Embryonic facial prominence (tissue), 1 donor: ENCODE measurements around the gene SARM1.
"Not testable (repeated sequence)": the region's sequence is repeated elsewhere in the genome, so short reads cannot be mapped to it uniquely, and the experiment has no call there.

ENCODE experiments used
- DNase-seq: peaks from one replicate; pipeline ENCODE4 v3.0.0-alpha.2; 2016; ENCODE audit errors: extremely low spot score

Gene SARM1

DNA sequence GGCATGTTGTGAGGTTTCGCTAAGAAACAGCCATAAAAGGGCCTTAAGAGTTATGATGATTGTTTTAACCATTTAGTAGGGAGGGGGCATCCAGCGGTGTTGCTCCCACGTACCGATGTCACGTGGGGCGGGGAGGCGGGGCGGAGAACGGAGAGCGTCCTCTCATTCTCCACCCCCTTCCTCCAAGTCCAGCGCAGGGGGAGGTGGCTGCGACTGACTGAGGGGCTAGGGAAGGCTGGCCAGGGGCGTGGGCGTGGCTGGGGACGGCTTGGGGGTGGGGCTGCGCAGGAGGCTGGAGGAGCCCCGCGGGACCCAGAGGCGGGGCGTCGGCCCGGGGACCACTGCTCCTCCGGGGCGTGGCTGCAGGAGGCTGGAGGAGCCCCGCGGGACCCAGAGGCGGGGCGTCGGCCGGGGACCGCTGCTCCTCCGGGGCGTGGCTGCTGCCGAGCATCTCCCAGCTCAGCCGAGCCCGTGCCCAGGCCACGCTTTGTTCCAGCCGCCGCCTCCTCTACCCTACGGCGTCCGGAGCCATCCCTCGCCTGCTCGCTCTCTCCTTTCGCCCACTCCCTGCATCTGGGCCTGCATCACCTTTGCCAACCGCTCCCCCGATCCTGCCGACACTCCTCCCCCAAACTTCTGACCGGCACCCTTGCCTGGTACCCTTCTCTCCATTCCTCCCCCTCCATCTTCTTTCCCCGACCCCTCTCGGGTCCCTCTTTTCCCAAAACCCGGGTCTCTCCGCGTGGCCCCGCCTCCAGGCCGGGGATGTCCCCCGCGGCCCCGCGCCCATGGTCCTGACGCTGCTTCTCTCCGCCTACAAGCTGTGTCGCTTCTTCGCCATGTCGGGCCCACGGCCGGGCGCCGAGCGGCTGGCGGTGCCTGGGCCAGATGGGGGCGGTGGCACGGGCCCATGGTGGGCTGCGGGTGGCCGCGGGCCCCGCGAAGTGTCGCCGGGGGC, at the start of gene SARM1:
Gene SARM1, plus strand, starts transcription at position 450 of the 958 bp plus-strand sequence. Its CDS starts 339 bp downstream, at position 789.
- peak; percentile 54 for DNase-seq

DNA sequence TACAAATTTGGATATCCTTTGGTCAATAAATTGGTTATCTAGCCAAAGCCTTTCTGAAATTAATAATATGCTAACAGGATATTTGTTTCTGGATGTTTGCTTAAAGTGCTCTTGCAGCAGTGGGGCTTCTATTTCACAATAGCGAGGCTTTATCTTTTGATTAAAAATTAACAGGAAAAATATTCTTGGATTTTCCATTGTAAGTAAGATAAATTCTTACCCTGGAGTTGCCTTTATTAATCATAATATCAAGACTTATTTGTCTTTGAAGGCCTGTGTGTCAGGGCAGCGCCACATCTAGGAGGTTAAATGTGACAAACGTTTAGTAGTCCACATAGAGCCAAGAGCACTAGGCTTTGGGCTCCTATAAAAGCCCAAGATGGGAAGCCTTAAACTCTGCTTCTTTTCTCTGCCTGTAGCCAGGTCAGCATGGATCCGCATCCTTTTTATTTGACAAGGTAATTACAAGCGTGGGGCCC, 47.2 kb upstream of the SARM1 start:
- DNase-seq, result no peak

DNA sequence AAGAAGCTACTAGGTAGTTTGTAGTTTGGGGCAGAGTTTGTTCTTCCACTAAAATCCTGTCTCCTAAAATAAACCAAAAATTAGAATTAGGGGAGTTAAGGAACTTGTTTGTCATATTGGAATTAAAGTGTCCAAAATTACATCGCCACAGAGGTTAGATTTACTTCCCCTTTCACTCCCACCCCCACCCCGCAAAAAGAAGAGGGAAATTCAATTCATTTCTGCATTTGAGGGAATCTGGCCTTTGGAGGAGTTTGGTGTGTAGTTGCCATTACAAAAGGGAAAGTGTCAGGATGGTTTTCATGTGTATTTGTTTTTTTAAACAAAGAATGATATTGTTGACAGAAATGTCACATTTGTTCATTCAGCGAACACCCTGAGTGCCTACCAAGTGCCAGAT, 46.7 kb upstream of the SARM1 start:
- DNase-seq, result no peak

DNA sequence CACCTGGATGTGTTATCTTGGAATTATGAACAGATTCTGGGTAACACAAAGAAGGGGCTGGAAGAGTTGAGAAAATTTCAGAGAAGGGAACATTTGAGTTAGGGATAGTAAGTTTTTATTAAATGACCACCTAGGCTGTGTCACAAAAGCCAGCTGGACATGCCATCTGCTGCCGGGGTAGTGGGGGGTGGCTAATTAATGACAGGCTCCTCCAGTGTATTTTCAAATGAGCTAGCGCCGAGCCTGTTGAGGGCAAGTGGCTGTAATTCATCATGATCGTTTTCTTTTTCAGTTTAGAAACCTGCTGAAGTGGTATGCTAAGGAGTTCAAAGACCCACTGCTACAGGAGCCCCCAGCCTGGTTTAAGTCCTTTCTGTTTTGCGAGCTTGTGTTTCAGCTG, 46.3 kb upstream of the SARM1 start:
- no peak for DNase-seq

DNA sequence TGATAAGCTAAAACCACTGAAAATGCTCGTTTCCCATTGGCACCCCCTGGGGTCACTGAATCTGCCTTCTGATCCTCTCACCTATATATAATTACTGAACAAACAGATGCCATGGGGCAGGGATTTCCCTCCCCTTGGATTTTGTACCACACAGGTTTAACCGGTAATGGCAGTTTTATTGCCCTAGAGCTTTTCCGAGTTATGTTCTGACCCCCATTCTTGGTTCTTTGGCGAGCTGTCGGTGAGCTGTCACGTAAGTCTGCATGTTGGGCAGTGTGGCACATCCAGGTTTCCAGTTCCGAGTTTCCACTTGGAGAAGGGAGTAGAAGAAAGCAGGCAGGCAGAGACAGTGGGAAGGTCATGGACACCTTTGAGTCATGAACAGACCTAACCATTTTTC, 45.4 kb upstream of the SARM1 start:
- DNase-seq, result no peak

DNA sequence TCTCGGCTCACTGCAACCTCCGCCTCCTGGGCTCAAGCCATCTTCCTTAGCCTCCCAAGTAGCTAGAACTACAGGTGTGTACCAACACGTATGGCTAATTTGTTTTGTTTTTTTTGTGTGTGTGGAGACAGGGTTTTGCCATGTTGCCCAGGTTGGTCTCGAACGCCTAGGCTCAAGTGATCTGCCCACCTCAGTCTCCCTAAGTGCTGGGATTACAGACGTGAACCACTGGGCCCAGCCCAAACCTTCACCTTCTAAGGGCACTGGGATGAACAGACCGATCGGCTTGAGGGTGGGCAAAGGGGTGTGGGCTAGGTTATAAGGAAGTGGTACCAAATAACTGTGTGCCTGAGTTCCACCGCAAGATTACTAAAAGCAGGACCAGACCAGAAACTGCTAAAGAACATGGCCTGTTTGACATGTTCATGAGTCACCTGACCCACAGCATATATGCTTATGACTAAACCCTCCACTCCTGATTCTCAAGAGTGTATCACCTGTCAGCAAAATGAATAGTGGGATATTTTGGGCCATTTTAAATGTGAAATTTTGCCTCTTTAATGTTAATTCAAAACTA, 44.4 kb upstream of the SARM1 start:
- no peak for DNase-seq

DNA sequence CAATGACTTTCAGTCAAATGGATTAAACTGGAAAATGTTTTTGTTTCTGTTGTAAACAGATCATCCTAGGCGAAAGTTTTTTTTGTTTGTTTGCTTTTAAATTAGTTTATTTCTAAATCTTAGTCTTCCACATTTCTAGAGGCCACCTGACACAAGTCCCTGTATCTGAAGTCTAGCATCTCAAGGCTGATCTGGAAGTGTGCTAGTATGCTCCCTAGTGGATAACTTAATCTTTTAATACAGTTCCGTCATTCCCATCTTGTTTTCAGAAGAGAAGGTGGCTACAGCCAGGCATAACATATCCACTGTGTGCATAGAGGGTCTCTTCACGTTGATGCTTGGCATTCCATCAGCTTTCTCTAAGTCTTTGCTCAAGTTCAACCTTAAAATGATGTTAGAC, 43.8 kb upstream of the SARM1 start:
- no peak for DNase-seq

DNA sequence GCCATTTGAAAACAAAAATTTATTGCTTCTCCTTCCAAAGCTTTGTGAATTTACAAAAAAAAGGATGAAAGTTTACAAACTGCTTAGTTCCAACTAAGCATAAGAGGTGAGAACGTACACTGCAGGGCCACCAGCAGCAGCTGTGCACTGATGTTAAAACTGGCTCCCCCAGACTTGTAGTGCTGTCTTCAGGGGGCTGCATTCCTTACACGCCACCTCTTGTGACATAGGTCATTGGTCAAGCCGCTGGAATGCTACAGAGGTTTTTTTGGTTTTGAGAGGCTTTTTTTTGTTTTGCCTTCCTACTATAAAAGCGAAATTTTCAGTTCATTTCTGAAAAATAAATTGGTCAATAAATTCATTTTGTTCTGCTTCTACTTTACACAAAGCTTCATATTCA, 43.2 kb upstream of the SARM1 start:
- DNase-seq, result no peak

DNA sequence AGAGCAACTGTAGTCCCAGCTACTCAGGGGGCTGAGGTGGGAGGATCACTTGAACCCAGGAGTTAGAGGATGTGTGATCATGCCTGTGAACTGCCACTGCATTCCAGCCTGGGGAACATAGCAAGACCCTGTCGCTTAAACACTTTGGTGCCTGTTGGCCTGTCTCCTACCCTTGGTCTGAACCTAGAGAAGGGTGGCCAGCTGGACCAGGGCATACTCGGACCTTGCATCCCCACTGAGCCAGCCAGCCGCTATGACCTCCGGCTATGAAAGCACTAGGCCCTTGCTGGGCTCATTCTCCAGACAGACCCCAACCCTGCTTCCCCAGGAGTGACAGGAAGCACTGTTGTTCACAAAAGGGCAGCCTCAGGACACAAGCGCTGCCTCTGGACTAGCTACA, 40.8 kb upstream of the SARM1 start:
- no peak for DNase-seq

DNA sequence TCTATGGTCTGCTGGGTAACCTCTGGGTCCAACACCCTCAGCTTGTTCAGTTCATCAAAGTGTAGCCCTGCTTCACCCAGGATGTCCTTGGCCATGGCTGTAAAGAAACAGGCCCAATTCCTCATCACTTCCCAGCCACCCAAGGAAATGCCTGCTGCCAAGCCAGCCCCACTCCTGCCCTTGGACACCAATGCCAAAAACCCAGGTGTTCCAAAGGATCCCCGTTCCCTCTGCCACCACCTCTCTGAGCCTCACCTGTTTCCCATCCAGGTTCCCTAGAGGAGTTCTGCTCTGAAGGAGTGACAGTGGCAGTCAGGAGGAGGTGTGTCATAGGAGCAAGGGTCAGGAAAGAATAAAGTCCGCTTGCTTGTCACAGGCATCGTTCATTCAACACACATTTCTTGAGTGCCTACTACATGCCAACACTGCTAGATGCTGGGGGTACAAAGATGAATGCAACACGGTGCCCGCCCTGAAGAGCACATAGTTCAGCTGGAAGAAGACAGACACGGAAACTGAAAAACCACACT, 39.5 kb upstream of the SARM1 start:
- no peak for DNase-seq

DNA sequence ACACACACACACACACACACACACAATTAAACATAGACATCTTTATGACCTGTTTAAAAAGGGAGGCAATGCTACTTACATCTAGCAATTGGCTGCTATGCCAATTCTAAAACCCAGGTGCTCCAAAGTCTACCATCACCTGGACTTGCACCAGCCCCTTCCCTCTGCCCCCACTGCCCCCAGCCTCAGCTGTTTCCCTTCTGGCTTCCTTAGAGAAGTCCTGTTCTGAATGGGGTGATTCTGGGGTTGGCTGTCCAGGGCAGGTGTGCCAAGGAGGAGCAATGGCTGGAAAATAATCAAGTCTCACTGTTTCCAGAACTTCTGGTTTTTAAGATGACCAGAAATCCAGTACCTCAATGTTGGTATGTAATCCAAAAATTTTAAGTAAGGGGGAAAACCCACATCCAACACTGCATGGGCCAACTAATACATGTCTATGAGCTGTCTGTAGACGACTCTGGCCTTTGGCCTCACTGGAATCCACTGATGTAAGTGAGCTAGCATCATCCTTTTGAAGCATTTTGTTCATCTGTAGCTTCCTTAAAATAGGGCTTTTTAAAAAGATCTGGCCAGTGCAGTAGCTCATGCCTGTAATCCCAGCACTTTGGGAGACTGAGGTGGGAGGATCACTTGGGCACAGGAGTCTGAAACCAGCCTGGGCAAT, 38.3 kb upstream of the SARM1 start:
- no peak for DNase-seq

DNA sequence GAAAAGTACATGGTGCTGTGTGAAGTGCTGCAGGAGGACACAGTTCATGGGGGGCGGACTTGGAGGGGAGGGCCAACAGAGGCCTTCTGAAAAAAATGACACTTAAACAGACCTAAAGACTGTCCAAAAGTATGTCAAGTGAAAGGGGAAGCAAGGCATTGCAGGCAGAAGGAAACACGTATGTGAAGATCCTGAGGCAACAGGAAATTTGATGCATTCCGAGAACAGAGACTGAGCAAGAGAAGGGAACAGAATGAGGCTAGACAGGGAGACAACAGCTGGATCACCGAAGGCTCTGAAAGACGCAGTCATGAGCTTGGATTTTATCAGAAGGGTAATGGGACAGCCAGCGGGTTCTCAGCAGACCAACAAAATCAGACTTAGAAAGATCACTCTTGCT, 37.3 kb upstream of the SARM1 start:
- no peak for DNase-seq

DNA sequence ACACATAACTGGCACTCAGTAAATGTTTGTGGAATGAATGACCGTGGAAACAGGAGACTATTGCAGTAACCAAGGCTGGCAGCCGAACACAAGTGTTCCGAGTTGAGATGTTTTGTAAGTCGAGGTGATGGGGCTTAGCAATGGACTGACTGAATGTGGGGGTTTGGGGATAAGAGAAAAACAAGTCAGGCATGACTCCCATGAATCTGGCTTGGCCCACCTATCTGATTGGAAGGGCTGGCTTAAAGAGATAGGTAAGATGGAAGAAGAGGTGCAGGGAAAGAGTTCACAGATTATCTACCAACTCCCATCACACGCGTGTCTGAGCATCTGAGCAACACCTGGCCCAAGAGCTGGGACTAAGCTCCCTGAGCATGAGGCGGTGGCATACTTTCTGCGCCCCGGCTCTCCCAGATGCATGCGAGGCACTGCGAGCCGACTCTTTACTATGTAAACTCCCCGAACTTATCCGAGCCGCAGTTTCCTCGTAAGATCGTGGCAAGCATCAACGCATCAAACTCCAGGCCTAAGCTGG, 36.8 kb upstream of the SARM1 start:
- DNase-seq, result no peak

DNA sequence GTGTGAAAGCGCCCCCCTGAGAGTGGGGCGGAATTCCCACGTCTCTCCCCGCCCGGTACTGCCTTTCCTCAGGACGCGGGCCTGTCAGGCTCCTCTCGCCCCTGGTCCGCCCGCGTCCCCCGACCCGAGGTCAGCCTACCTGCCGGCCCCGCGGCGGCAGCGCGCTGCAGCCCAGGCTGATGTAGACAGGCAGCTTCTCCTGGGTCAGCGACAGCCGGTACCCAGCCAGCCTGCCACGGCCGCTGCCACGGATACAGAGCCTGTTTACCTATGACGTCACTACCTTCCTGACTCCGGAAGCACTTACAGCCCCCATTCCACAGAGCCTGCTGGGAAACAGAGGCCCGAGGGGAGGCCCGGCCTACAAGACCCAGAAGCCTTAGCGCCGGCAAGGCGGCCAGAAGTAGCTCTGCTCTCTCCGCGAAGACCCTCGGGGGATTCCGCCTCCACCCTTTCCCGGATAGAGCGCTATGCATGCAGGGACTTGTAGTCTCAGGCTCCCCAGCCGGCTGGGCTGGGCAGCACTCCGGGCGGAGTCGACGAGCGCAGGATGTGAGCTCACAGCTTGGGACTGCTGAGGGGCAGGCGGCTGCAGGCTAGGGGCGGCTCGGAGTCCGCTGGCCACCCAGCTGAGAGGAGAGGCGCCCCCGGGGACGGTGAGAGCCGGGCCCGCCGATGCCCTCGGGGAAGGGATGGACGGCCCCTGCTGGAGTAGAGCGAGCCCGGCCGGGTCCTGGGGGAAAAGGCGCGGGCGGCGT, 36.1 kb upstream of the SARM1 start, which contains the start of the genes IFT20 and TNFAIP1:
Gene IFT20, minus strand, starts transcription at position 272 of the 758 bp plus-strand sequence. CDS start 3,487 bp downstream, outside the sequence.
Gene TNFAIP1, plus strand, starts transcription at position 561 of the 758 bp plus-strand sequence. CDS start 3,761 bp downstream, outside the sequence.
- peak; percentile 99 for DNase-seq

DNA sequence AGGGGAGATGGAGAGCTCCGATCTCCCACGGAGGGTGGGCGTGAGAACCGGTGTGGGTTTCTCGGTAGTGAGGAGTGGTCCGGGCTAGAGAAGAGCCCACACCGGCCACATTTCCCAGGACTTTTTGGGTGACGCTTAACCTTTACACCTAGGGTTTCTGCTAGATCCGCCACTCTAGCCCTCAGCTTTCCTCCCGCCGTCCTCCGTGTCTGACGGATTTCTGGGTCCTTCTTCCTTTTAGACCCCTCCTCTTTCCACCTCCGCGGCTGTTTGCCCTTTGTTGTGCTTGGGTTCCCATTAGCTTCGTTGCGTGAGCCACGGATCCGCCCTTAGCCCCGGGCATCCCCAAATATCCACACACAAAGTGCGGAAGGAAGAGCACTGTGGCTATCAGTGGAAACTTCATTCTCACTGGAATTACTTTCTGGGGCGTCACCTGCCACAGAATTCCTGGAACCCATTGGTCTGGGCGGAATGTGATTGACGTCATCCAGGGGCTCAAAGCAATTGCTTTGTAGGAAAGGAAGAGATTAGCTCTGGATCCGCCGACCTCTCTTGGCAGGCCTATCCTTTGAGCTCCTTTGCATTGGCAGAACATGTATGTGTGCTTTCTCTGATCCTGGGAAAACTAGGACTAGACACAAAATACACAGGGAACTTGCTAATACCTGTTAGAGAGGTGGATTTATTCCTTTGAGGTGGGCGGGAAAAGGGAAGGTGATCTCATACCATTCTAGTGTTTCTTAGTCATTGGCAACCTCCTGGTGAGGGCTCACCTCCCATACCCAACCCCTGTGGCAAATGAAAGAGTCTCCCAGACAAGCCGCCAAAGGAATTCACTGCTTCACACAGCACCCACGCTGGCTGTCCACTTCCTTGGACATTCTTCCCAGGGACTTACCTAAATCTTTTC, 35.3 kb upstream of the SARM1 start:
- DNase-seq, result peak; percentile 82

DNA sequence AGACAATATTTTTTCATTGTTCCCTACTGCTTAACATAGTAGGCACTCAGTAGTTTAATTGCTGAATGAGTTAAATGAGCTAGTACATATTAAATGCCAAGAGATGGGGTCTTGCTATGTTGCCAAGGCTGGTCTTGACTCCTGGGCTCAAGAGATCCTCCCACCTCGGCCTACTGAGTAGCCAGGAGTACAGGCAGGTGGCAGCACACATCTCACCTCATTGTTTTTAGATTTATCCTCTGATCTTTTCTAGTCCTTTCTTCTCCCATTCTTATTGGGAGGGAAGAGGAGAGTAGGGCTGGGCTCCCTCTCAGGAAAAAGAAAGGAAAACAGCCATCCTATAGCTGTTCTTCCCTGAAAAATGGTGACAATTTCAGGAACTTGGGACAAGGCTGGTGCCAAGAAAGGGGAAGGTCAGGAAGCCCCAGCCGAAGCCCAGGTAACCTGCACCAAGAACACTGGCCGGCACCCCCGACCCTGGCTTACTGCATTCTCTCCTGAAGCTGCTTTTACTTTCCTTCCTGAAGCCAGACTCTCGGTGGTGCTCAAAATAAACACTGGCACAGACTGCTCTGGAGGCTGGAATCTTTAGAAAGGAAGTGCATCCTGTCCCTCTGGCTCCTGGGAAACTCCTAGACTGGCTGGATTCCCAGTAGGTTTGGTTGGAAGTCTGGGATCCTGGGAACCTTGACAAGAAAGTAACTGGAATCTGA, 33.3 kb upstream of the SARM1 start:
- no peak for DNase-seq

DNA sequence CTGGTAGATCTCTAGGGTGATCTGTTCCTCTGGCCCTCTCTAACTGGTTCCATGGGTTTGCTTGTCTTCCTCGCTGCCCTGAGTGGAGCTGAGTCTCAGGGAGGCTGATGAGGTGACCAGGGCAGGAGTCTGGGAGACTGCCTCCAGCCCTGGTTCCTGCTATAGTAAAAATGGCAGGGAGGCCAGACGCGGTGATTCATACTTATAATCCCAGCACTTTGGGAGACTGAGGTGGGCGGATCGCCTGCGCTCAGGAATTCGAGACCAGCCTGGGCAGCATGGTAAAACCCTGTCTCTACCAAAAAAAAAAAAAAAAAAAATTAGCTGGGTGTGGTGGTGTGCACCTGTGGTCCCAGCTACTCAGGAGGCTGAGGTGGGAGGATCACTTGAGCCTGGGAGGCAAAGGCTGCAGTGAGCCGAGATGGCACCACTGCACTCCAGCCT, 32.7 kb upstream of the SARM1 start:
- not testable (repeated sequence) for DNase-seq

DNA sequence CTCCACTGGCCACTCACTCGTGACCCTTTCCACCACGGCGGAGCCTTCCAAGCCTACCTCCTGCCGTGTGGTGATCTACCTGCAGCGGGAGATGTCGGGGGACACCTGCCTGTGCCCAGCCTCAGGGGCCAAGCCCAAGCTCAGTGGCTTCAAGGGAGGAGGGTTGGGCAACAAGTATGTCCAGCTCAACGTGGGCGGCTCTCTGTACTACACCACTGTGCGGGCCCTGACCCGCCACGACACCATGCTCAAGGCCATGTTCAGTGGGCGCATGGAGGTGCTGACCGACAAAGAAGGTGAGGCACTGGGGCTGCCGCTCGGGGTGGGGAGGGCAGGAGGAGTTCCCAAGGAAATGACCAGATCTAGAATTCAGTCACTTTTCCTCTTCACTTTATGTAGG, 32.1 kb upstream of the SARM1 start:
- no peak for DNase-seq

DNA sequence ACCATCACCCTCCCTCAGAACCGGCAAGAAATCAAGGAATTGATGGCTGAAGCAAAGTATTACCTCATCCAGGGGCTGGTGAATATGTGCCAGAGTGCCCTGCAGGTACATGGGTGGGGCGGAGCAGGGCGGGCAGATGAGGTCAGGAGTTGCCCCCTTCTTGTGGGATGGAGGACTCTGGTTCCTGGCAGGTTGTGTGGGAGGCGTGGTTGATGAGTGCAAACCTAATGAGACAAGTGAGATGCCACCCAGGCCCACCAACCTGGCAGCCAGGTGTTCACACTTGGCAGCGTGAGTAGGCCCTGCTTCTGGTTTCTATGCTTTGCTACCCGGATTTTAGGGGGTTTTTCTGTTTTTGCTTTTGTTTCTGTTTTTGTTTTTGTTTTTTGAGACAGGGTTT, 31.1 kb upstream of the SARM1 start:
- no peak for DNase-seq
